HL-60/S4 treated with phorbol 12-myristate 13-acetate at 8.2 ng/mL for 4 days and 3 days (cell line): ENCODE results near the gene MANEAL.

Source experiments
- in situ Hi-C: fragments of 300-500 bp; cut with MboI; formaldehyde crosslinking; loops from 2 replicates; pipeline ENCODE4 v1.15.0; 2022; ENCODE audit warnings: low sequenced_read_pairs

Gene MANEAL

DNA sequence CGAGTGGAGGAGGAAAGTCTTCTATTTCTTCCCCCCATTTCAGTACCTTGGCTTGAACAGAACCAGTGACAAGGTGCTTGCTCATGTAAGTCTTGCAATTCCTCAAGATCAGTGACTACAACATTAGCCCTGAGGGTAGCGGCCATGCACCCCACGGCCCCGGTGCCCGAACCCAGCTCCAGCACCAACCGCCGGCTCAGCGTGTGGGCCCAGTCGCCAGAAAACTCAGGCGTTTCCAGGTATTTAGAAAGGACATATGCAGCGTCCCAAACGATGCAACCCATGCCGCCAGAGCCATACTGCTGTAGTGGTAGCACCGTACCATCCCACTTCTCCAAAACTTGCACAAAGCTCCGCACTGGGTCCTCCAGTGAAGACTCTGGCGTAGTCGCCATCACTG, 11.2 kb upstream of the MANEAL start:
- in situ Hi-C loops, result no loop called here

DNA sequence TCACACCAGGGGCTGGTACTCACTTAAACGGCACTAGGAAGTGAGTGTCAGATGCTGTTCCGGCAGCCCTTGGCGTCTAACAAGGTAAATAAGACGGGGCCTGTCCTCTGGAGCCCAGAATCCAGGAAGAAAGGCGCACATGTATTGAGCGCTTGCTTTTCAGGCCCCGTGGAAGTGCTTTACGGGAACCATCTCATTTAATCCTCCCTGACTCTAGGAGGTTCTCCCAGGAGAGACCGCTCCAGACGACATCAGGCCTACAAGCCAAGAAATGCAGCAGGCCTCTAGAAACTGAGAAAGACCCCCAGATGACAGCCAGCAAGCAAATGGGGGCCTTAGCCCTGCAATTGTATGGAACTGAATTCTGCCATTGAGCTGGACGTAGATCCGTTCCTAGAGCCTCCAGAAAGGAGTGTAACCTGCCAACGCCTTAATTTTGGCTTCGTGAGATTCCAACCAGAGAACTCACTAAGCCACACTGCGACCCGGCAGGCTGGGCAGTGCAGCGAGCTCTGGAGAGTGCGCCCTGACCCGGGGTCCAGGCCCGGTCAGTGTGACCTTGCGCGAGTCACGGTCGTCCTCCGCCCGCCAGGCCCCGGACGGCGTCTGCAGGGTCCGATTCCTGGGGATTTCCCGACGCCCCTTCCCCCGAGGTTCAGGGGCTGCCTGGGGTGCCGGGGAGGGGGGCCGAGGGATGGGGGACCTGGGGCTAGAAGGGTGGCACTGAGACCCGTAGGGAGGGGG, 532 bp upstream of the MANEAL start:
- in situ Hi-C loops, result no loop called here

- in situ Hi-C loops, result no loop called here
Observed at GRCh38 chr1:37794372-37795339, 1.0 kb downstream of the MANEAL start.

DNA sequence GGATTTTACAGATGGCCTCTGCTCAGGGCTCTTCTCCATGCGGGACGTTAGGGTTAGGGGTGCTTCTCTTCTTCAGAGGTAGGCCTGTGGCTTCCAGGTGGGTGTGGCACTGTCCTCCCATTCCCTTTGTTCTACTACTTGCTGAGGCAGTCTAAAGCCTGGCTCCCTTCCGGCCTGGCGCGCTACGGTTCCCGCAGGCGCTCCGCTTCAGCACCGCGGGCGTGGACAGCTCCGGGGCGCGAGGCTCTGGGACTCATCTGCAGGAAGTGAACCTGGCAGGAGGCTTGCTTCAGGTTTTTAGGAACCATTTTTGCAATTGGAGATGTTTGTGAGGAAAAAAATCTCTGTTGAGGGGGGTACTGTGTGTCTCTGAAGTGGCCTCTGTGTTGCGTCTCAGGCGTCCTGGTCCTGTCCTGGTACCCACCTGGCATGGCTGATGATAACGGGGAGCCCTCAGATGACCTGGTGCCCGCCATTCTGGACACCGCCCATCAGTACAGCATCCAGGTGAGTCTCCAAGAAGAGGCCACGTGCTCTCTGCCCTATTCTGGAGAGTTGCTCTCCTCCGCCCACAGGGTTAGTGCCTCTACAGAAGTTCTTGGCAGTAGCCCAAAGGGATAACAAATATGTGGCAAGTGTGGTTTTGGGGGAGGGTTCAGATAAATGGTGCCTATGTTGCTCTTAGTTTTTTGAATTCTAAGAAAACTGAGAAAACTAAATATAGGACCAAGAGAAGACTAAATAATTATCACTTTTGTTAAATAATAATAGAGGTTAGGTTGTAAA, 1.9 kb downstream of the MANEAL start:
- in situ Hi-C loops, result no loop called here

- in situ Hi-C loops, result no loop called here
Observed at GRCh38 chr1:37797750-37798345, 4.2 kb downstream of the MANEAL start.

DNA sequence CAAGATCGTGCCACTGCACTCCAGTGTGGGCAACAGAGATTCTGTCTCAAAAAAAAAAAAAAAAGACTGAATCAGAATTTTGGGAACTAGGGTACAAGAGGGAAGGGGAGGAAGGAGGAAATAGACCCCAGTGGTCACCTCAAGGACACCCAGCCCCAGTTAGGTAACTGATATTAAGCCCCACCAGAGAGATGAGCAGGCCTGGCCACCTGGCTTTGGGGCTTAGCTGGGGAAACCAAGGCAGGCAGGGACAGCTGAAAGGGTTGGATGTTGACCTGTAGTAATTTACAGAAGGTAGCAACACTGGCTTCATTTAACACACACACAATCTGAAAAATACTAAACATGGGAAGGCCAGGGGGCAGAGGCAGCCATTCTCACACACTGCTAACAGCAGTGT, 8.8 kb downstream of the MANEAL start:
- in situ Hi-C loops, result no loop called here

- in situ Hi-C loops, result no loop called here
Observed at GRCh38 chr1:37807220-37807554, 13.5 kb downstream of the MANEAL start.

DNA sequence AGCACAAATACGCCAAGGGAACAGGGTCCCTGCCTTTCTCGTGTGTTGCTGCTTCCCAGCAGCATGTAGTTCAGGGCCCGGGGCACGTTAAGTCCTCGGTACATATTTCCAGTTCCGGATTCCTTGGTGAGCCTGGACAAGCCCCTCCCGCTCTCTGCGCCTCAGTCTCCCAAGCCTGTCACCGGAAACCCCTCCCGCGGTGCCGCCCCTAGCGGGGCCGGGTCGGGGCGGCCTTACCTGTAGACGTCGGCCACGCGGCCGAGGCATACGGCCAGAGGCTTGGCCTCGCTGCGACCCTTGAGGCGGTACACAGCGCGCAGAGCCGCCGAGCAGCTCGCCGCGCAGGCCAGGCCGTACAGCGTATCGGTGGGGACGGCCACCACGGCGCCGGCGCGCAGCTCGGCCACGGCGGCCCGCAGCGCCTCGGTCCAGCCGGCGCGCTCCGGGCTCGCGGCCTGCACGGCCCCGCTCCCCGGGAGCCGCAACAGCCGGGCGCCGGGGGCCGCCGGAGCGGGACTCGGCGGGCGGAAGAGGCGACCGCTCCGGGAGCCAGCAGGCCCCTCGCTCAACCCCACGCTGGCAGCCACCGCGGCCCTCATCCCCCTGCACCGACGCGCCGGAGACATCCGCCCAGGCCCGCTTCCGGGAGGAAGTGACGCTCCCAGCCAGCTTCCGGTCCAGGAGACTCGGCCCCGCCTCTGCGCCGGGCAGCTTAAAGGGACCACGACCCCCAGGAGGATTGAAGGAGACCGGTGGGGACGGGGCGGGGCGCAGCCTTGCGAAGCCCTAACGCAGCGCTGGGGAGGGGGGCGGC, 14.1 kb downstream of the MANEAL start, which contains the start of the genes C1orf122 and YRDC:
TSS of gene C1orf122 (plus strand) at position 236 of the 814 bp plus-strand sequence. CDS start 615 bp downstream, outside the sequence.
TSS of gene YRDC (minus strand) at position 654 of the 814 bp plus-strand sequence. CDS start at position 626, 28 bp downstream.
- in situ Hi-C loops, result no loop called here

GRCh38 chr1:37808369-37809319, 15.0 kb downstream of the MANEAL start:
- in situ Hi-C loops, result no loop called here

DNA sequence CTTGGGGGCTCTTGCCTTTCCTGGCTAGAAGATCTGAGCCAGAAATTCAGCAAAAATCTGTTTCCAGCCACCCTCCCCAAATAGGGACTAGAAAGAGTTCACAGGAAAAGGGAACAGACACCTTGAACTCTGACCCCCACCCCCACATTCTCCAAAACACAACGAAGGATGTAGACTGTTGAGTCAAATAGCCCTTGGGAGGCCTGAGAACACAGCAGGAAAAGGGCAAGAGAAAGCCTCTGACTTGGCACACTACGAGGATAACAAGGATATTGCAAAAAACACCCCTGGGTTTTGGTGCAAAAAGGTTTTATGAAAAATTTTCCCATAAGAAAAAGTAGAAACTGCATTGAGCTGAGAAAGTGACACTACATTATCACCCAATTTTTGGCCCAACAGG, 16.3 kb downstream of the MANEAL start:
- in situ Hi-C loops, result no loop called here

DNA sequence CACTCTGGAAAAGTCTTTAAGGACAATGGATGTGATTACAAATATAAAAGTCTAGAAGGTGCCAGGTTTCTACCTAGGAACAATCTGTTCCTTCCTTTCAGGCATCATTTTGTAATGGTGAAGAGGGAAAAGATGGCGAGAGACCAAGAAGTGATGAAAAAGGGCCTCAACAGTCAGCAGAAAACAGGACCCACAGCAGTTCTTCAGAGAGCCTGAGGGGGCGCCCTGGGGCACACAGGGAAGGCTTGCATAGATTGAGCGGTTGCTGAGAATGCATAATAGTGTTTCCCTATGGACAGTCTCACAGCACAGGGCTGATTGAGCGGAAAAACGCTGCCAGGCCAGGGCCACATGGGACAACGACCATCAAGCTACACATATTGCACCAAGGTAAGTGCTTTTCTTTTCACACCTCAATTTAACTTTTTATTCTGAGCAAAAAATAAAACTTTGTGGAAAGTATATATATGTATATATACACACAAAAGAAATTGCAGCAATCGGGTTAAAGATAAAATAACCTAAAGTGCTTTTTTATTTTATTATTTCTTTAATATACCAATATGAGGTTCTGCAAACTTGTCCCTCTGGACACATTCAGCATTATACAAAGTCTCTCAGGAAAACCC, 17.5 kb downstream of the MANEAL start:
- in situ Hi-C loops, result no loop called here

DNA sequence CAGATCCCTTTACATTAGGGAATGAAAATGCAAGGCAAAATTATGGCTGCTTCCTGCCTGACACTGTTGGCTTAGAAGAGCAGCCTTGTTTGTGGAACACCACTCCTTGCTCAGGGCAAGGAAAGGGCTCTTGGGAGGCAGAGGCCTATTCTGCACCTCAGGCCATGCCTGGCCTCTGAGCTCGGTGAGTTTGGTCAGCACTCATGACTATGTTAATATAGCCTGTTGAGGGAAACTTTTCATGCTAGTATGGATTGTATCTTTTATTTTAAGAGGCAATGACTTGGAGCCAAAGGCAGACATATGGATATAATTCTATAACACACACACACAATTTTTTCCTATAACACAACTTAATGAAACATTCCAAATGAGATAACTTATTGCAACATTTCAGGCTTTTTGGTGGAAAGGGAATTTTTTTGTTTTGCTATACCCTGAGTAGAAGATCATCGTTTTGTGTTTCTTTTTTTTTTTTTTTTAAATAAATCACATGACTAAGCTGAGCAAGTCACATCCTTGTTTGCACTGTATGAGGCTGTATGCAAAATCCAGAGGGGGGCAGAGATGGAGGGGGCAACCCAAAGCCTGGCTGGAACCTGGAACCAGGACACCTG, 20.0 kb downstream of the MANEAL start:
- in situ Hi-C loops, result no loop called here

DNA sequence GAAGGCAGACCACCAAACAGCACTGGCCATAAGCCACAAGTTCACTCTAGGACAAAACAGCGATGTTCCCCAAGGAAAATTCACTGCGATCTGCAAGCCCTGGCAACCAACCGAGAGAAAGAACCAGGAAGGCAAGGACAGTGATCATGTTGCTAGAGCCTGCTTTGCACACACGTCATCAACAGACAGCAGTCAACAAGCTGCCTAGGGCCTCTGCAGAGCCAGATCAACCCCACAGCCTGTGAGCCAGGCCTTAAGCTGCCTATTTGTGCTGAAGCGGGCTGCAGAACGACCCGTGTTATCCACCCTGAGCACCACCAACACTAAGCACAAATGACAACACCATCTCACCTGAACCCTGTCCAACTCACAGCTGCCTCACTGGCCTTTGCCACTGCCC, 20.6 kb downstream of the MANEAL start:
- in situ Hi-C loops, result no loop called here

DNA sequence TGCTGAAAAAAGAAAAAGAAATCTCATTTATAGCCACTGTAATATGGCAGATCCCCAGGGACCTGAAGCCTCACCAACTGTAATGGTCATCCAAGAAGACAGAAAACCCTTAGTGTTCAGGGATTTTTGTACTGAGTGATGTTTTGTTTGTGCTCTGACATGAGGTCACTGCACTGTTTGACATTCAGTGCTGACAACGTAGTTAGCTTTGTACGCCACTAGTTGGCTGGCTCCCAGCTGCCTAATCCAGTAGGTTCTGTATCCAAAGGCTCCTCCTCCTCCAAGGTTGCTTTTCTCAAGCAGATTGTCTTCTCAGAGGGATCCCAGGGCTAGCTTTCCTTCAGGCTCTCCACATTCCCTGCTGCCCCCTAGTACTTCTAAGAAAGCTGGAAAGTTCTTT, 23.8 kb downstream of the MANEAL start:
- in situ Hi-C loops, result no loop called here

DNA sequence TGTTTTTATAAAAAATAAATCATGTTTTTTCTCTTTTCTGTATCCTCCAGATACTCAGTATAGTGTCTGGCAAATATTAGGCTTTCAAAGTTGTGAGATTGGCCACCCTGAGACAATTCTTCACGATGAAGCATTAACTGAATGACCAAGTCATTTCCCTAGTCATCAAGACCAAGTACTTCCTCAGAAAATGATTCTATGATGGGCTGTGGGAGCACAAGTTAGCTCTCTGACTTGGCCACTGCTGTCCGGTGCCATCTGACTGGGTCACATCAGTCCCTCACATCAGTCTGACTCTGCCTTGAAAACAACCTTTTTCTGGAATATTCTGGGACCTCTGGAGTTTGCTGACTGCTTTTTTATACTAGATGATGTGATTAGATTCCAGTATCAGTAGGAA, 27.8 kb downstream of the MANEAL start:
- in situ Hi-C loops, result no loop called here

- in situ Hi-C loops, result no loop called here
Observed at GRCh38 chr1:37822906-37823815, 29.5 kb downstream of the MANEAL start.

GRCh38 chr1:37824001-37824400, 30.4 kb downstream of the MANEAL start:
- in situ Hi-C loops, result no loop called here
